GM18873 (cell line): ENCODE results near the gene EXOC5.
"Not testable (repeated sequence)": the region's sequence is repeated elsewhere in the genome, so short reads cannot be mapped to it uniquely, and the experiment has no call there.

ENCODE experiments used
- ATAC-seq: cut with Tn5 transposase; IDR thresholded peaks from one replicate; pipeline ENCODE4 v1.9.1; 2021; ENCODE audit warnings: mild to moderate bottlenecking, moderate library complexity, moderate number of reproducible peaks; ENCODE audit not compliant: unreplicated experiment, low FRiP score

EXOC5 gene

DNA sequence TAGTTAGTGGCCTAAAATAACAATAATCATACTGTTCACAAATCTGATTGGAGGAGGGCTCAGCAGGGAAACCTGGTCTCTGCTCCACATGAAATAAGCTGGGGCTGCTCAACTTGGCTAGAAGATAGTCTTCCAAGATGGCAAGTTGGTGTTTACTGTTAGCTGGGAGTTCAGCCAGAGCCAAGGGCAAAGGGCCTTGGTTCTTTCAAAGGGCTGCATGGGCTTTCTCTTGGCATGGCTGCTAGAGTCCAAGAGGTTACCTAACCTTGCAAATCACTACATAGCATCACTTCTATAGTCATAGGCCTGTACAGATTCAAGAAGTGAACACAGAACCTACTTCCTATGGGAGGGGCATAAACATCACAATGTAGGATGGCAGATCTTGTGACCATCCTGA, 7.1 kb downstream of the EXOC5 start:
- no peak for ATAC-seq

DNA sequence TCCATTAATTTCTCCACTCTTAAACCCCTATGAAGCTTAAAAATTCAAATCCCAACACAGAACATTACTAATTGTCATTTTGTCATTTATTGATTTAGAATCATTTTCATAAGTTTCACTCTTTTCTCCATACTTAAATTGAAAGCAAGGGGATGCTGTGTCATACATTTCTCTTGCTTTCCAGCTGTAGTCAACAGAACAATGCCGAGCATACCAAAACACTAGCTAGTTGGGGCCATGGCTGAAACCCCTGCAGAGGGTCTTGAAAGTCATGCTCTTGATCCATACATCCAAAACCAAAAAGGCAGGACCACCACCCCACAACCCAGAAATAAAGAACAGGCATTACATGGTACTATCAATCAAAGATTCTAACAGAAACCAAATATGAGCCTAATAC, 9.0 kb downstream of the EXOC5 start:
- ATAC-seq = no peak

DNA sequence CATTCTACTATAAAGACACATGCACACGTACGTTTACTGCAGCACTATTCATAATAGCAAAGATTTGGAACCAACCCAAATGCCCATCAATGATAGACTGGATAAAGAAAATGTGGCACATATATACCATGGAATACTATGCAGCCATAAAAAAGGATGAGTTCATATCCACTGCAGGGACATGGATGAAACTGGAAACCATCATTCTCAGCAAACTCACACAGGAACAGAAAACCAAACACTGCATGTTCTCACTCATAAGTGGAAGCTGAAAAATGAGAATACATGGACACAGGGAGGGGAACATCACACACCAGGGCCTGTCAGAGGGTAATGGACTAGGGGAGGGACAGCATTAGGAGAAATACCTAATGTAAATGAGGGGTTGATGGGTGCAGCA, 10.5 kb downstream of the EXOC5 start:
- ATAC-seq = not testable (repeated sequence)

DNA sequence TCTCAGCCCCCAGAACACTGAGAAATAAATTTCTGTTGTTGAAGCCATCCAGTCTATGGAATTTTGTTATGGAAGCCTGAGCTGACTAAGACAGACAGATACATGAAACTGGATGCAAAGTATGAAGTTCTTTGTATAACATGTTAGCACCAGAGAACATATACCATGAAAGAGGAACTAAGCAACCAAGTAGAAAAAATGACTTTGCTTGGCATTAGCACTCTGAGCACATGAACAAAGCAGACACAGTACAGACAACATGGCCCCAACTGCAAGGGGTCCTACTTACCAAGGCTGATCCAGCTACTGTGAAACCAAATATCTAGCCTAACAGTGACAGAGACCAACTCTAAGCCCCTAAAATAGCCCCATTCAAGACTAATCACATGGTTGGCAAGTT, 13.8 kb downstream of the EXOC5 start:
- no peak for ATAC-seq

DNA sequence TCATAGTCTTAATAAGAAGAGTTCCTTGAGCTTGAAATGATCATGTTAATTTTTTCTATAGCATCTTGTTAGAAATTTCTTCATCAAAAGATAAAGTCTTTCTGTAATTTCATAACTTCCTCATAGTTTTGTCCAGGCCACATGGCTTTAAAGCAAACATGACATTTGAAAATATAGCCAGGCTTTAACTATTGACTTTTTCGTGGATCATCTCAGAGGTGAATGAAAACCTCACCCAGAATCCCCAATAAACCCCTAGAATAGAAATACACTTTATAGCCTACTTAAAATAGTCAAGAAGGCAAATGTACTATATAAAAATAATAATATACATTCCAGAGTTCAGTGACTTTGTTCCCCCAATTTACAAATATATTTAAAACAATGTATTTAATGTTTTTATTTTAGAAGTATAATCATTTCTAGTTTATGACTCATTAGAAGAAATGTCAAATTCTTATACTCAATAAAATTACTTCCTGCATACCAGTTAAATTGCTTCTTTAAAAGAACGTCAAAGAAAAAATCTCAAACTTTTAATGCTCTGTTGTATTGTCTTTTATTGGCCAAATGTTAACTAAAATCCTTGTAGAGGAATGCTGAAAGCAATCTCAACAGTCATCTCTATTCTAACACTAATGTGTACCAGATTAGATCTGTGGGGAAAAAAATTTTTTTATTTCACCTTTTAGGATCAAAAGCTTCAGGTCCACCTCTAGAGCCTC, 21.6 kb downstream of the EXOC5 start:
- ATAC-seq = no peak

DNA sequence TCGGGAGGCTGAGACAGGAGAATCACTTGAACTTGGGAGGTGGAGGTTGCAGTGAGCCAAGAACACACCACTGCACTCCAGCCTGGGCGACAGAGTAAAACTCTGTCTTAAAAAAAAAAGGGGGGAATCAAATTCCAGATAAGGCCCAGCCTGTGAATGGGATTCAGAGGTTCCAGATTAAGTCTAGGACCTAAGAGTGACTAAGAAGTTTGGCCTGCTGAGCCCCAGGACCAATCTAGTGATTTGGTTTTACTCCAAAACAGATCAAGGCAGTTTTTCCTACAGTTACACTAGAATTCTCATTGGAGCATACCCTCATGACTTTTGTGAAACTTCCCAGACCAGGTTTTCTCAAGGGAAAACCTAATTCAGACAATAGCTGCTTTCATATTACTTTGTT, 22.8 kb downstream of the EXOC5 start:
- ATAC-seq = no peak

DNA sequence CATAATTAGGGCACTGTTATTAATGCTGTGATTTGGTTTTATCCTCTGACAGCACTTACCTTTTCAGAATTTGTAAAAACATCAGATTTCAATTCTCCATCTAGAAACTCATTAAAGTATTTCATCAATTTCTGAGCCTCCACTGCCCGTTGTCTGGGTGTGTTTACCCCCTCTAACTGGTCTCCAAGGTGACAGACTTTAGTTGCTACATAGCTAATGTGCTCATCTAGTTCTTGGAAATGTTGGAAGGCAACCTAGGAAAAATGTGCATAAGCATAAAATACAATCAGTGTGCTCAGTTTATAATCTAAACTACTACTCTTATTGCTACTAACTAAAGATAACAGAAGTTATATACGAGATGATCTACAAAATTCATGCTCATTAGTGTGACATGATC, 24.6 kb downstream of the EXOC5 start:
- ATAC-seq = no peak

DNA sequence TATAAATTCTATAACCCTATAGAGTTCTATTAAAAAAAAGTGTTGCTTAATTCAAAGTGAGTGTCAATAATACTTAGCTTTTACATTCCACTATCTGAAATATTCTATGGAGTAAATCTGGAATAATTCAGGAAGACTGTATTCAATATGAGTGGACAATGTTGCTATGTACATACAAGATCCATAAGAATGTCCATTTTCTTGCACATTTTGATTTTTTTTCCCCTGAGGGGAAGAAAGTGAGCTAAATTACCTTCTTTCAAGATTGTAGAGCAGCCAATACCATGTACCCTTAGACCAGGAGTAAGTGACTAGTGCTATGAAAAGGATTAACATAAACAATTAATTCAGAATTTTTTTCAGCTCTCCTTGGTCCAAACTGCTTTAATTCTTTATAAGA, 25.4 kb downstream of the EXOC5 start:
- ATAC-seq = no peak

DNA sequence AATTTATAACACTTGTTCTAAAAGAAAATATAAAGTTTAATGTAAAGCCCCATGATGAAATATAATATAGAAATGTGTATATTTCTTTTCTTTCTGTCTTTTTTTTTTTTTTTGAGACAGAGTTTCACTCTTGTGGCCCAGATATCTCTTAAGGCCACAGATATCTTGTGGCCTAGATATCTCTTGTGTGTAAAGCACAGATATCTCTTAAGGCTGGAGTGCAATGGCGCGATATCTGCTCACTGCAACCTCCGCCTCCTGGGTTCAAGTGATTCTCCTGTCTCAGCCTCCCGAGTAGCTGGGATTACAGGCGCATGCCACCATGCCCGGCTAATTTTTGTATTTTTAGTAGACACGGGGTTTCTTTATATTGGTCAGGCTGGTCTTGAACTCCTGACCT, 28.6 kb downstream of the EXOC5 start:
- not testable (repeated sequence) for ATAC-seq

DNA sequence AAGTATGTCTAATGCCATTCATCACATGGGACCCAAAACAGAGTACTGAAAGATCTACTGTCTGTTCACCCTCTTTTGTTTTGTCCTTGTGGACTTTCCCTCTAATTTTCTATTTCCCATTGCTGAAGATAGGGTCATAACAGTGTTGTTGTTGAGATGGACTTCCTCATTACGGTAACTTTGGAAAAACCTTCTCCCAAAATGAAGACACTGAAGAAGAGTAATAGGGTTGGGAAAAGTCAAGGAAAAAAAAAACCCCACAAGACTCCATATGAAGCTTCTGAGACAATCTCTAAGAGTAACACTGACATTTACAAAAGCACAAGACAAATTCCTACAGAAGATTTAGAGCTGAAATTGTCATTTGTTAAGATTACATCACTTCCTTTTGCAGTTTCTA, 36.7 kb downstream of the EXOC5 start:
- no peak for ATAC-seq

DNA sequence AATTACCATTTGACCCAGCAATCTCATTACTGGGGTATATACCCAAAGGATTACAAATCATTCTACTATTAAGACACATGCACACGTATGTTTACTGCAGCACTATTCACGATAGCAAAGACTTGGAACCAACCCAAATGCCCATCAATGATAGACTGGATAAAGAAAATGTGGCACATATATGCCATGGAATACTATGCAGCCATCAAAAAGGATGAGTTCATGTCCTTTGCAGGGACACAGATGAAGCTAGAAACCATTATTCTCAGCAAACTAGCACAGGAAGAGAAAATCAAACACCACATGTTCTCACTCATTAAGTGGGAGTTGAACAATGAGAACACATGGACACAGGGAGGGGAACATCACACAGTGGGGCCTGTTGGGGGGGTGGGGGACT, 40.4 kb downstream of the EXOC5 start:
- ATAC-seq = not testable (repeated sequence)

DNA sequence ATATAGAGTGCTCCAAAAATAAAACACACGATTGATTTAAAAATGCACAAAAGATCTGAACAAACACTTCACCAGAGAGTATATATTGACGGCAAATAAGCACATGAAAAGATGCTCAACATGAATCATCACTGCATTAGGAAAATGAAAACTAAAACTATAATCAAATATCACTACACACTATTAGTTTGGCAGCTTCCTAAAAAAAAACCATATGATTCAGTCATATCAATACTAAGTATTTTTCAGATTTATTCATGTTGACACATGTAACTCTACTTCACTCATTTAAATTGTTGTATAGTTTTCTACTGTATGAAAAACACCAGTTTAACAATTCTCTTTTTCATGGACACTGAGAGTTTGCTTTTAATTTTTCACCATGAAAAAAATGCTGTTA, 41.6 kb downstream of the EXOC5 start:
- ATAC-seq = no peak

DNA sequence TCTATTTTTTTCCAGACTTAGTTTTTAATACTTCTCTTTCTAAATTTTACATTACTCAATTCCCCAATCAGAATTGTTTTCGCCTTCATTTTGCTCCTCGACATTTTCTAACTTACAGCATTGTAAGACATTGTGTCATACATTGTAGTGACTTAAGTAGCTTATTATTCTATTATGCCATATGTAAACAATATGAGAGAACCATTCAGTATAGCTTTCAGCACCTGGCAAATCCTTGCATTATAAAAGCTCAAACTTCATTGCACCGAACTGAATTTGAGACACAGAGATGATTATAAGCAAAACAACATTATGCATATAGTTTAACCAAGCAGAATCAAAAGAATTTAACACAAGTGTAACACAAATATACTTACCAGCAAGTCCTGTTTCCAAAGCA, 46.8 kb downstream of the EXOC5 start:
- ATAC-seq = no peak

DNA sequence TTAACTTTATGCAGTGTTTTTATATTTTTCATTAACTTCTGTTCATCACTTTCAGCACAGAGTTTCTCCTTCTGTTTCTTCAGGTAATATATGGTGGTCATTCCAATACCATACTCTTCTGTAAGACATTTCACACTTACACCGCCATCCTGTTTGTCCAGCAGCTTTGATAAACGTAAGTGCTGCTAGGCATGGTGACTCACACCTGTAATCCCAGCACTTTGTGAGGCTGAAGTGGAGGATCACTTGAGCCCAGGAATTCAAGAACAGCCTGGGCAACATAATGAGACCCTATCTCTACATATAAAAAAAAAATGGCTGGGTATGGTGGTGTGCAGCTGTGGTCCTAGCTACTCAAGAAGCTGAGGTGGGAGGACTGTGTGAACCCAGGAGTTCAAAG, 55.8 kb downstream of the EXOC5 start:
- no peak for ATAC-seq

DNA sequence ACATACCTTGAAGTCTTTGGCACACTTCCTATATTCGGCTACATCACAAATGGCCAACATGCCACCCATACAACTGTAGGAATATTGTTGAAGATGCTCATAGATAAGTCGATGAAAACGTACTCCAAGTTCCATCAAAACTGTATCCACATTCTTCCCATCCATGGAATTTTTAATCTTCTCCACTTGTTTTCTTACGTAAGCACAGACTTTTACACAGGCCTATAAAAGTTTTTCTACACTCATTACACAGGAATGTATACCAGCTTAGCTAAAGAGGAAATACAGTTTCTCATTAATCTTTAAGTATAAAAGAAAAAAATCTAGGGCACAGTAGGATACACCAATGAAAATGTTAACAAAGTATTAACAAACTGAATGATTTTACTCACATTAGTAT, 59.1 kb downstream of the EXOC5 start:
- ATAC-seq = no peak

DNA sequence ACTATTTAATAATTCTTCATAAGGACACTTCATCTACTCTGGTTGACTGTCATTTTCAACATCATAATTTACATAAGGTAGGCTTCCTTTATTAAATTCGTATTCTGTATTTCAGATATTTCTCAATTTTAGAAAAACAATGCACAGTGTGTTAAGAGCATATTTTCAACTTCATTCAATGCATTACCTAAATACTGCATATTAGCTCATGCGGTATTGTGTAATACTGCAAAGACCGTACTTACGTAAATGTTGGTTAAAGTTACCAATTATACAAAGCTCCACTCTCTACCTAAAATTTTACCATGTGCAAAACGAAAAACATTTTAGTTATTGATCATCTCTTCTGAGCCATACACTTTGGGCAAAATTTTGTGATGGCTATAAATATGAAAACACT, 62.8 kb downstream of the EXOC5 start:
- no peak for ATAC-seq

DNA sequence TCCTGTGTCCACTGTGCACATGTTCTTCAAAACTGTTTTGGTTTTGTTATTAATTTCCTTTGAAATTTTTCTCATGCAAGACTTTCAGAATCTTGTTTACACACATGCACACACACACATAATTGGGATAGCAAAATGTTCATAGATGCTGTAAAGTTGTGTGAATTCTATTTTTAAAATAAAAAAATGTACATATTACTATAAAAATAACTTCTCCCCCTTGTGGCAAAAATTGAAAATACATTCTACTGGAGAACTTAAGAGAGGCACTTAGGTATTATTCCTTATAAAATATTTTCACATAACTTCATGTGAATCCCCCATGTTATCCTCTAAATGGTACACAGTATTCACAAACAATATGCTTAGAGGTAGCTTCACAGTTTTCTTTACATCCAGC, 66.0 kb downstream of the EXOC5 start:
- not testable (repeated sequence) for ATAC-seq

DNA sequence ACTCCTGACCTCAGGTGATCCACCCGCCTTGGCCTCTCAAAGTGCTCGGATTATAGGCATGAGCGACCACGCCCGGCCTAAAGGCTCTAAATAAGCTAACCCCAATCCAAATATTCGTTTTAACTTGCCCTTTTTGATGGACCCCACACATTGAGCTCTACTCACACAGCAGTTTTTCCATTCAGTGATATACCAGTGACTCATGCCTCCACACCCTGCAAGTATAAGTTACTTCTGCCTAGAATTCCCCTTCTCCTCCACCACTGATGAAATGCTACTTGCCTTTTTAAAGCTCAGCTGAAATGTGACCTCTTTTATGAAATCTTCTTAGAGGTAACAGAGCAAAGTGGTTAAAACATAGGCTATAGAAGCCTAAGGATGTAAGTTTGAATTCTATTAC, 68.8 kb downstream of the EXOC5 start:
- no peak for ATAC-seq

DNA sequence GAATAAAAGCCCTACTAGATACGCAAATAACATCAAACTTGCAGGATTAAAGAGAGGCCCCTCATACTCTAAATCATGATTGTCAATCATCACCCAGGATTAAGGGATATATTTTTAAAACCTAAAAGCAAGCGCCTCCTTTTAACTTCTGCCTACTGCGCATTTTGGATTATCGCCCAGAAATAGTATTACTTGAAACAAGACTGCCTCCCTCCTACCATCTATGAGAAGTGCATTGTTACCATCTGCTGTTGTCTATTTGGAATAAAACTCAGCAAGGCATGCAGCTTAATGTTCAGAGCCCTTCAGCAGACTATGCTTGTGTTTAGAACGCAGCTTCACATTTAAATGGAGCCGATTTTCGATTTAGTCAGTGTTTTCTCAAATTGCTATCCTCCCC, 79.6 kb downstream of the EXOC5 start:
- ATAC-seq = no peak

DNA sequence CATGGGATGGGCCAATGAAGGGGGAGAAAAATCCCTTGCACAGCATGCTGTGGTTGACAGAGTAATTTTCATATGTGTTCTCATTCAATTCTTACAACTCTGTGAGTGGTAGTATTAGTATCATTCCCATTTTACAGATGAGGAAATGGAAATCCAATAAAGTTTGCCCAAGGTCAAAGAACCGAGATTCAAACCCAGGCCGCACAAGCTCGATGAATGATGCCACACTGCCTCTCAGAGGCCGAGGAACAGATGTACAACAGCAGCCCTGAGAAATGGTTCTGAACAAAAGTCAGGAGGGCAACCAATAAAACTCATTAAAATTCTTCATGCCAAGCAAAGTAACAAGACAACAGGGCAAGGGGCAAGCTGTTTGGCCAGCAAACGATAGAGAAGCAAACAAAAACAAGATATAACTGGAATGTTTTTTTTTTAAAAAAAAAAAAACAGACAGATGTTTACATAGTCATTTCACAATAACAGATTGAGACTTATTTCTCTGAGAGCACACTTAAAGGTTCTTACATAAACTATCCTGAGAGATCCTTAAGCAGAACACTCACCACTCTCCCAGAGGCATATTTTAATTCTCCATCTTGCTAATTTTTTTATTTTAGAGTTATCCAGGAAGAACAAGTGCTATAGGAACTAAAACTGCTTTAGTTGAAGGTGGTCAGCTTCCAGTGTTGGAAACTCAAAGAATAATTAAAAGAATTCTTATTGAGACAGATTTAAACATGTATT, 85.8 kb downstream of the EXOC5 start:
- ATAC-seq = no peak

DNA sequence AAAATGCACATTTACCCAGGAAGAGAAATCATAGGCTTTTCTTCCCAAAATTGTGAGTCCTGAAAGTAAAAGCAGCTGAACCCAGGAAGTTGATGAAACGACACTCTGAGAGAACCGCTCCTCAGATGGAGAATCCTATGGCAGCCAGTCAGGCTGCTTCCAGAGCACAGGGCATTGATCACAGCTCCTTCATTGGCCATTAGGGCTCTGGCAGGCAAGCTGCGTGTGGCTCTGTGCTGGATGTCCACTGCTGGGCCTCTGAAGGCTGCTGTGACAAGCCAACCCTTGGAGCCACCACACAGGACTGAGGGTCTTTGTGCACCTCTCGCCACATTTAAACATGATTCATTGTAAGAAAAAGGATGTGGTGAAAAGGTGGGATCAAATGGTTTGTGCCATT, 89.4 kb downstream of the EXOC5 start:
- ATAC-seq = no peak

DNA sequence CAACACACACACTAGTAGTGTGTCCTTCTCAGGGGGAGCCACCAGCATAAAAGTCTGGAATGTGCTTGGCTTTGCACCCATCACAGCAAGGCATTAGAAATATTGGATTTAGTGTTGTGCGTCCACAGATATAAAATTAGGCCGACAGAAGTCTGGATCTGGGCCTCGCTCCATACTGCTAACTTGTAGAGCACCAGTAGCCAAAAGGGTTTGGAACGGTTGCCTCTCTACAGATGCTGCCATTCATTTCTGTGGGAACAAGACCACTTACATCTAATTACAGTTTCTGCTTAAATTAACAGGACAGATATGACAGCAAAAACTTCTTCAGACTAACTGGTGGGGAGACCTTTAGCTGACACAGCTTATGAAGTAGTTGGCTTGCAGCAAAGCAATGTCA, 94.2 kb downstream of the EXOC5 start:
- ATAC-seq = no peak
